Measurements from ENCODE around the gene ZCCHC17.

ZCCHC17 gene

DNA sequence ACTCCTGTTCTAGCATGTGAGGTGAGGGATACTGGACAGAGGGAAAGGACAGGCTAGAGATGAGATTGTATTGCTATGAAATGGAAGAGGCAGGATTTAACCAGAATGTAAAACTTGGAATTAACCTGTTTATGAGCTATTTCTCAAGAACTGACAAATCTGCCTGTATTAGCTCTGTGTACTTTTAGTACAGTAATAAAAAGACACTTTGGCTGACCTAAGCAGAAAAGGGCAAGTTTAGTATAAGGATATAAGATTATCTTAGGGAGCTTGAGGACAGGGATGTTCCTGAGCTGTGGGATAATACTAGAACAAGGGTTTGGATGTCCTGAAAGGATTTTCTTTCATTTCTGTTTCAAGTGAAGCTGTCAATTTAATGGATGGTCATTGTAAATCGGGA lies 11.2 kb downstream of the ZCCHC17 start:
- DNase-seq, result no peak

DNA sequence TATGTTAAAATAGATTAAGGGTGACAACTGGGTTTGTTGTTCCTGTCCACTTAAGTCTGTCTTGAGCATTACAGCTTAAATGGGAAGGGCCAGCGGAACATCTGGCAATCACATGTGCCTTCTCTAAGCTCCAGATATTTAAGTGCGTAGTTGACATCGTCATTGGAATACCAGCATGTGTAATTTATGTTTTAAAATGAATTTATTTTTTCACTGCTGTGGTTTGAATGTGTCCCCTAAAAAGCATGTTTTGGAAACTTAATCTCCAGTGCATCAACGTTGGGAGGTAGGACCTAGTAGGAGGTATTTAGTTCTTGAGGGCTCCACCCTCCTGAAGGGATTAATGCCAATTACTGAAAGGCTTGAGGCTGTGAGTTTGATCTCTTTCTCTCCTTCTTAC lies 13.4 kb downstream of the ZCCHC17 start:
- peak; percentile 64 for DNase-seq

DNA sequence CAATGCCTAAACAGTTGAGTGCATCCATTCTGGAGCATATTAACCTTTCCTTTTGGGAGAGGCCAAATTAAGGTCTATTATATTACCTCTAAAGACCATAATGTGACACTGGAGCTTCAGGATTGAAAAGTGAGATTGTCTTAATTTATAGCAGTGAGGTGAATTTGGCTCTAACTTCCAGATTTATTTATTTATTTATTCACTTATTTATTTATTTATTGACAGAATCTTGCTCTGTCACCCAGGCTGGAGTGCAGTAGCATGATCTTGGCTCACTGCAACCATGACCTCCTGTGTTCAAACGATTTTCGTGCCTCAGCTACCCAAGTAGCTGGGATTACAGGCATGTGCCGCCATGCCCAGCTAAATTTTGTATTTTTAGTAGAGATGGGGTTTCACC lies 19.1 kb downstream of the ZCCHC17 start:
- DNase-seq, result no peak

DNA sequence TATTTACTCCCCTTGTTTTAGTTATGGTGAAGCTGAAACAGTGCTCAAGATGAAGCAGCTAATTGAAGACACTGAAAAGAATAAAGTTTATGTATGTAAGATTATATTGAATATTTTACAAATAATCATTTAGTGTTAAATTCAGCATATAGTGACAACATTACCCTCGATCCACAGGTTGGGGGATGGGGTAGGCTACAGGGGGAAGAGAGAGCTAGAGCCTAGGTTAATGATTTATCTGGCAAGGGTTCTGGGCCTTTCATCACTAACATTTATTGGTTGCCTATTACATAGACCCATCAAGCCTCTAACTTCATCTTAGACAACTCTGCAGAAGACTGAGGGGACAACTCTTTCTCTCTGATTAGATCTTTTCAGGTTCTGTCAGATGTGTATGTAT lies 21.3 kb downstream of the ZCCHC17 start:
- no peak for DNase-seq

DNA sequence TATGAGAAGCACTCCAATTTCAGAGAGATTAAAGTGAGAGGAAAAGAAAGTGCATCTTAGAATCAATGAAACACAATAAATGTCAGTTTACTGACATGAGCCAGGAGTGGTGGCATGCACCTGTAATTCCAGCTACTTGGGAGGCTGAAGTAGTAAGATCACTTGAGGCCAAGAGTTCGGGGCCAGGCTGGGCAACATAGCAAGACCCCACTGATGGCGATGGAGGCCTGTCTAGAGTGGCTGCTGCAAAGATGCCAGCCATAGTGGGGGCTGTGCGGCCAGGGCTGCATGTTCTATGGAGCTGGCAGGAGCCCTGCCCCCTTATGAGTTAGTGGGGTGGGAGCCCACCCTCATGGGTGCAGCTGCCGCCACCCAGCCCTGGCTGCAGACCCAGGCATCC lies 27.3 kb downstream of the ZCCHC17 start:
- no peak for DNase-seq

DNA sequence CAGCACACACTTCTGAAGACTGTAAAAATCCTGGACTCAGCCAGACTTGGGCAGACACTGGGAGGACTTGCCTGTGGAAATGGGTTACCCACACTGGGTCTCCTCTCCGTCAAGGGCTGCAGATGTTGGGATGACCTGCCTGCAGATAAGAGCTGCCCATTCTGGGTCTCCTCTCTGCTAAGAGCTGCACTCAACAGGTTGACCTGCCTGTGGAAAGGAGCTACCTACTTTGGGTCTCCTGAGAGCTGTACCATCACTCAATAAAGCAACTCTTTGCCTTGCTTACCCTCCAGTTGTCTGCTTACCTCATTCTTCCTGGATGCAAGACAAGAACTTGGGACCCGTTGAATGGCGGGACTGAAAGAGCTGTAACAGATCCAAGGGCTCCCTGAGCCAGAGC lies 28.2 kb downstream of the ZCCHC17 start:
- DNase-seq, result no peak

DNA sequence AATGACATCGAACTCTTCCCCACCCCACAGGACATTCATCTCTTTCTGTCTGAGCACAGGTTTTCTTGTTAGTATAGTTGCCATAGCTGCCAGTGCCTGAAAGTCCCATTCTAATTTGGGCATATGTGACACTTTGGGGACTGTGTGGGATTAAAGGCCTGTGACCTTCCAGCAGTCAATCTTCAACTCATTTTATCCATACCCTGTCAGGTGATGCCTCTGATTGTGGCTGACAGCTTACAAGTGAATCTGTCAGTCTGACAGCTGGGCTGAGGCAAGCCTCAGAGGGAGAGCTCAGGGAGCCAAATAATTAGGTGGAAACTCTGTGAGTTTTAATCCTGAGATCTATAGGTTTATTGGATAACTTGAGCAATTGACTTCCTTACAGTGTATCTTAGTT lies 29.6 kb downstream of the ZCCHC17 start:
- no peak for DNase-seq

DNA sequence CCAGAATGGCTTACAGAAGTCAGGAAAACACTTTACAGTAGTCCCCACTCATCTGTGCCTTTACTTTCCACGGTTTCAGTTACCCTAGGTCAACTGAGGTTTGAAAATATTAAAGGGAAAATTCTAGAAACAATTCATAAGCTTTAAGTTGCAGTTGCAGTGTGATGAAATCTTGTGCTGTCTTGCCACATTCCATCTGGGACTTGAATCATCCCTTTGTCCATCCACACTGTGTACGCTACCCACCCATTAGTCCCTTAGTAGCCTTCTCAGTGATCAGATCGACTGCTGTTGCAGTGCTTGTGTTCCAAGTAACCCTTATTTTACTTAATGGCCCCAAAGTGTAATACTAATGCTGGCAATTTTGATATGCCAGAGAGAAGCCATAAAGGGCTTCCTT lies 30.5 kb downstream of the ZCCHC17 start:
- peak; percentile 39 for DNase-seq

DNA sequence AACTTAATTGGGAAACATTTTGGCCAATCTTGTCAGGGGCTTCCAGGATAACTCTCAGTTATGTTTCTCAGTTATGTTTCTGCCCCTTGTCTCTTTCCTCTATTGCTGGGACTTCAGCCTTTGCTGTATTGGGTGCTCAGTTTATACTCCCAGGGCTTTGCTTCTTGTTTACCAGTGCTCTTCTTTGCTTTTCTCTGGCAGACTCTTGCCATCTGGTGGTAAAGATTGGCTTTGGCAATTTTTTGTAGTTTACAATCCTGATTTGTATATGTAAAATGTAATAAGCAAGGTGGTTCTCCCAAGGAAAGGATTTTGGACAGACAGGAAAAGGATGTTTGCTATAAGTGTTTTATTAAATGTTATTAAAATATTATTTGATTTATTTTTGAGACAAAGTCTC lies 38.2 kb downstream of the ZCCHC17 start:
- DNase-seq, result peak; percentile 31

DNA sequence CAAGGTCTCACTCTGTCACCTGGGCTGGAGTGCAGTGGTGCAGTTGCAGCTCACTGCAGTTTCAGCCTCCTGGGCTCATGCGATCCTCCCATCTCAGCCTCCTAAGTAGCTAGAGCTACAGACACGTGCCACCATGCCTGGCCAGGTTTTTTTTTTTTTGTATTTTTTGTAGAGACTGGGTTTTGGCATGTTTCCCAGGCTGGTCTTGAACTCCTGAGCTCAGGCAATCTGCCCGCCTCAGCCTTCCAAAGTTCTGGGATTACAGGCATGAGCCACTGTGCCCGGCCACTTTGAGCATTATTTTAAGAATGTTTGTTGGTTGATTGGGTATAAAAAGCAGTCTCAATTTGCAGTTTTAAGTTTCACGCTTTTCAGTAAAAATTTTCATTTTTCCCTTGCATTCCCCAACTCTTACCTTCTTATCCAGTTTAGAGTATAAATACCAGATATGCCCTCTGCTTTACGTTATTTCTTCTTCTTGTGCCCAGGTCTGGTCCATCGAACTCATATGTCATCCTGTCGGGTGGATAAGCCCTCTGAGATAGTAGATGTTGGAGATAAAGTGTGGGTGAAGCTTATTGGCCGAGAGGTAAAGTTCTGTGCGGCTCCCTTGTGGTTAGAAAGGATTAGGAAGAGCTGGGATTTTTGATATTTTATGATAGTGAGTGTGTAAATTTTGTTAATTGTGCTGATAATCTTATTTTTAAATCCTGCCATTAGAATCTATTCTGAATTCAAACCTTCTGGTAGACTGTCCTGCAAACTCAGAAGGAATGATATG lies 40.0 kb downstream of the ZCCHC17 start:
- DNase-seq, result no peak

DNA sequence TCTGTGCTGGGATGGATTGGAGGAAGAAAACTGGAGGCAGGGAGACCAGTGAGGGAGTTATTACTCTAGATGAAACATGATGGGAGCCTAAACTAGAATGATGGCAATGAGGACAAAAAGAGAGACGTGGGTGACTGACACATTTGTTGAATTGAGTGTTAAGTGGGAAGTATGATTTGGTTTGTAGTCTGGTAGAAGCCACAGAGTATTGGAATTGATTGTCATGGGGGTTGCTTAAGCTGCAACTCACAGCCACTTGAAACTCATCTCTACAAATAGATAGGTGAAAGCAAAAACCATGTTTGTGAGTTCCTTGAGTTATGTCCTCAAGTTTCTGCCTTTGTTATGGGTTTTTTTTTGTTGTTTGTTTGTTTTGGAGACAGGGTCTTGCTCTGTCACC lies 47.7 kb downstream of the ZCCHC17 start:
- DNase-seq, result no peak

DNA sequence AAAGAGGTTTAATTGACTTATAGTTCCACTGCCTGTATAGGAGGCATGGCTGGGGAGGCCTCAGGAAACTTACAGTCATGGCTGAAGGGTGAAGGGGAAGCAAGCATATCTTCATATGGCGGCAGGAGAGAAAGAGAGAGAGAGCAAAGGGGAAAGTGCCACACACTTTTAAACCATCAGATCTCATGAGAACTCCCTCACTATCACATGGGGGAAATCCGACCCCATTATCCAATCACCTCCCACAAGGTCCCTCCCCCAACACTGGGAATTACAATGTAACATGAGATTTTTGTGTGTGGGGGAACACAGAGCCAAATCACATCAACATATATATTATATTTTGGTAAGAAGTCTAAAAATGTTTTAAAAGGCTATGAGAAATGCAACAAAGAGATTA lies 48.8 kb downstream of the ZCCHC17 start:
- DNase-seq, result no peak

DNA sequence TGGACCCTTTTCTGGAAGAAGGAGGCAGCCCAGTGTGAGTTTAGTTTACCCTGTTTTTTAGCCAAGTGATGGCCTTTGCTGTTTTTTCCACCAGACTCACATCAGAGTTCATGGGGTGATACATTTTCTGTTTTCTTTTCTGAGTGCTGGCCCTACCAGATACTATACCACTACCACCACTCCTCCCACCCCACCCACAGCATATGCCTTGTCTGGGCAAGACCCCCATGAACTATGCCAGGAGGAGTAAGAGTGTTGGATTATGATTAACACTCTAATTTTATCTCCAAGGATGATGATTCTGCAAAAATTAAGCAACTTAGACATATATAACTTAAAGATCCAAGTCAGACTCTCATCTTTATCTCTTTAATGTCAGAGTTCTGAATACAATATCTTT lies 50.0 kb downstream of the ZCCHC17 start:
- no peak for DNase-seq

DNA sequence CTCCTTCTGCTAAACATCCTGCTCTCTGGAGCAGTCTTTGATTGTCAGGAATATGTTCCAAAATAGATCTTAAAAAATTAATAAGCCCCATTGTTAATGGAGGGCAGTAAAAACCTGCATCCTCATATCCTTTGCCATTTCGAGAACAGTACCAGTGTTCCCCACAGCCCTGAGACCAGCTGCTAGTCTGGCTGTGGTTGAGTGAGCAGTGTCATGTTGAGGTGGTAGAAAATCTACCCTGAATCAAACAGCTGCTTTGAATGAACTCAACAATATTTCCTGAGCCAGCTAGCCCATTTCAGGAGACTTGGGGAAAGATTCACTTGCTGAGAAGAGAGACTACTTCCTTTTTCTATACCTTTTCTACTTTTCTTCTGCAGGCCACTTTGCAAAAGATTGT lies 51.6 kb downstream of the ZCCHC17 start:
- no peak for DNase-seq

DNA sequence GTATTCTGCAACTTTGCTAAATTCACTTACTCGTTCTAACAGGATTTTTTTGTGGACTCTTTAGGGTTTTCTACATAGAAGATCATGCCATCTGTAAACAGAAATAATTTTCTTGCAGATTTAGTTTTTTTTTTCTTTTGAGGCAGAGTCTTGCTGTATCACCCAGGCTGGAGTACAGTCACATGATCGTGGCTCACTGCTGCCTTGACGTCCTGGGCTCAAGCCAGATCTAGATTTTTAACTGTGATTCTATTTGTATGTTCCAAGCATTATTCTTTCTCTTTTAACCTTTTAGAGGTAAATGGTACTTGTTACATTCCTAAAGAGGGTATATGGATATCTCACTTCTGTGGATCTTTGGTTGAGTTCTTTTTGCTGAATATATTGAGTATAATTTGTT lies 57.5 kb downstream of the ZCCHC17 start:
- no peak for DNase-seq

DNA sequence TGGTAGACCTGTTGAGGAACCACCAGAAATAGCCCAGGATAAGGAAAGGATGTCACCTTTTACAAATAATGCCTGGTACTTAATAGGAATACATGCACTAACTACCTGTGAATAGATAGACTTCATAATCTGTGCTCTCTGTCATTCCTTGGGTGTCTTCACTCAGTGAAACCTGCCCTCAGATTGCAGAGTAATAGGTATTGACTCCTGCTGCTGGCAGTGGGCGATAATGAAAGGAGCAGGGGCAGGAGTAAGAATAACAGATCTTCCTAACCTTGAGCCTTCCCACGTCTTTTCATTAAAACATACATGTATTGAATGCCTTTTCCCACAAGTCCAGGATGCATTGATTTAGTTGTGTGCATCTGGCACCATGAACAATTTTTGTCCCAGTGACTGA lies 59.6 kb downstream of the ZCCHC17 start:
- no peak for DNase-seq

DNA sequence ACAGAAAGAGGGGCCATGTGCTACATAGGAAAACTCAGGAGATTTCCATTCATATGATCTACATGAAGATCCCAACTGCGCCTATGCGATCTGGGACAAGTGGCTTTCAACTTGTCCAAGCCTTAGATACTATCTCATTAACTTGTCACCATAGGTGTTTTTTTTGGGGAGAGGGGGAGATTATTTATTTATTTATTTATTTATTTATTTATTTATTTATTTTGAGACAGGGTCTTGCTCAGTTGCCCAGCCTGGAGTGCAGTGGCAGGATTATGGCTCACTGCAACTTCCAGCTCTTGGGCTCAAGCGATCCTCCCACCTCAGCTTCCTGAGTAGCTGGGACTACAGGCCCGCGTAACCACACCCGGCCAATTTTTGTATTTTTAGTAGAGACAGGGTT lies 64.8 kb downstream of the ZCCHC17 start:
- DNase-seq, result no peak

DNA sequence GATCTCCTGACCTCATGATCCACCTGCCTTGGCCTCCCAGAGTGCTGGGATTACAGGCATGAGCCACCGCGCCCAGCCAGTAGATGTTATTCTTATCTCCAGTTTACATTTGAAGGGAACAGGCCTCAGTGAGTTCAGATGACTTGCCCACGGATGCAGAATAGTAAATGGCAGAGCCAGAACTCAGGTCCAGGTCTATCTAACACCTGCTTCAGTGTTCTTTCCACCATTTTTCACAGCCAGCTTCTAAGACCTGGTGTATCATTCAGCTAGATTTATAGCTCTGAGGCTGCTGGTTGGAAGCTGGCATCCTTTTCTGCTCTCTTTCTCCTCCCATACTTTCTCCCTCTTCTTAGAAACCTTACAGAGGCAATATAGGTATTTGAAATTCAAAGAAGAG lies 65.2 kb downstream of the ZCCHC17 start:
- DNase-seq, result no peak

DNA sequence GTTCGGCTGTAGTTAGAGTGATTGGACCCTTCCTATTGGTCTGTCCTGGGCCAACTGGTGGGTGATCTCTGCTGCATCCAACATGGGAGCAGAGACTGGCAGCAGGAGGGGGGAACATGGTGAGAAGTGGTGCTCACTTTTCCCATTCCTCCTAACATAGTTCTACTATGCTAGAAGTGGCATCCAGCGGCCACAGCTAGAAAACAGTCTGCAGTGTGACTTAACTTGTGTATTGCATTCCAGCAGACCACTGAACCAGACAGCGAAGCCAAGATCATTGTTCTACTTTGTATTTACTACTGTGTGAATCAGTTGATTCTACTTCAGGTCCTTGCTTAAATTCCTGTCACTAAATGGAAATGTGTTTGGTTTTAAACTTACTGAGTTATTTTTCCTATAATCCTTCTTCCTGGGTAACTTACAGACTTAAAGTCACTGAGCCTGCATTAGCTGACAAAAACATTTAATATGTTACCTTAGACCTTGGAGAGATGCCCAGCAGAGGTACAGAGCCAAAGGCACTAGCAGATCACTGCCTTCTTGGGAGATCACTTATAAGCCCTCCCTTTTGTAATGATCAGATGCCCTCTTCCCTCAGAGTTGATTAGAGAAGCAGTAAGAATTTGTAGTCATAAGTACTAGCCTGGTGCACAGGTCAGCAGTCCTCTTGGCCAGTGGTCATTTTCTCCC lies 67.9 kb downstream of the ZCCHC17 start:
- DNase-seq, result no peak

DNA sequence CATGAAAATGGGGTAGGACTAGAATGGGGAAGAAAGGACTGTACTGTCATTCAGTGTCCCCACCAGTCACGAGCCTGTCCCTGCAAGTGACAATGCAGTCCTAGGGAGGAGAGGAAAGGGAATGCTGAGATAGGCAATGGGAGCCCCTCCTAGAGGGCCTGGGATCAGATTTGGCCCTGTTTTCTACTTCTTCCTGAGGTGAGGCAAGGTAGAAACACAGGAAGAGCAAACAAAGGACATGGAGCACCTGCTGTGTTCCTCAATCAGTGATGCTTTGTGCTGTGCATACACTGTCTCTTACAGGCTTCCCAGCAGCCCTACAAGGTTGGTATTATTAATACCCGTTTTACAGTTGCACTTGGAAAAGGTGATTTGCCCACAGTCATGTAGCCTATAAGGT lies 70.0 kb downstream of the ZCCHC17 start:
- no peak for DNase-seq

DNA sequence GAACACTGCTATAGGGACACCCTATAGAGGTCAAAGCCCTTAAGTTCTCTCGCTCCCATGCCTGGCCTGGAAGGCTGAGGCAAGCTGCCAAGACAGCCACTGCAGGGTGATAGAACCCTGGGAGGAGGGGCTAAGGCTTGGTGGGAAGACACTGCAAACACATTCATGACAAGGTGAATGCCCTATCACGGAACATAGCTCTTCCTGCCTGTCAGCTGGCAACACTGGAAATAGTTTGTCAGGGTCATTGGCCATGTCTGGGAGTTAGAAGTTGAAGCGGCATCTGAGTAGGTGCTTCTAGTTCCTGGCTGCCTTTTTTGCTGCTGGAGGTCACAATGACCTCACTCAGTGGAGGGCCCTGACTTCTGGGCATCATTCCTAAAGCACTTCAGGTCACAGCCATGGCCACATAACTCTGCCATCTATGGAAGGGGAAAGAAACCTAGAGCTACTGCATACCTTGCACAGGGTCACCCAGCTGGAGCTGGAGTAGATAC lies 71.8 kb downstream of the ZCCHC17 start:
- no peak for DNase-seq

DNA sequence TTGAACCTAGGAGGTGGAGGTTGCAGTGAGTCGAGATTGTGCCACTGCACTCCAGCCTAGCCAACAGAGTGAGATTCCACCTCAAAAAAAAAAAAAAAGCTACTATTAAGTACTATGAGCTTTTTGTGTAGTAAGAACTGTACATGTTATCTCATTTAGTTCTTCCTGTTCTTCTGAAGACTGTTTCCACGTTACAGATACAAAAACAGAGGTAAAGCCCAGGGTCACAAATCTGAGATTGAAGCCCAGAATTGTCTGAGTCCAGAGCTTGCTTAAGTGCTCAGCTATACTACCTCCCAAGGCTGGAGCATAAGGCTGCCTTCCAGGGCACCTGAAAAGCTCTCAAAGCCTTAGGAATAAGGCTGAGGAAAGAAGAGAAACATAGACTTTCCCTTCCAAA lies 73.2 kb downstream of the ZCCHC17 start:
- no peak for DNase-seq

DNA sequence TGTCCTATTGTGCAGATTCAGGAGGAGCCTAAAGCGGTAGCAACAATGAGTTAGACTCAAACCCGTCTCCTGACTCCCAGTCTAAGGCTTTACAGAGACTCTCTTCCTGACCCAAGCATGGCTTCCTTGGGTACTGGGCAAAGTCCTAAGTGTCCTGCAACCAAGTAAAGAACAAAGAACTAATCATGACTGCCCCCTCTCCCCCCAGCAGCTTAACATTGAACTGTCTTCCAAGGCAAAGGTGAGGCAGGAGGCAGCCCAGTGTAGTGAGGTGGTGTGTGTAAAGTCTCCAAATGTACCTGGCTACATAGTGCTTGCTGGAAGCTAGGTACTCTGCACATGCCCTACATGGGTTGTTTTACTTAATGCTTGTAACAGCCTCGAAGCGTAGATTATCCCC lies 73.7 kb downstream of the ZCCHC17 start:
- no peak for DNase-seq

DNA sequence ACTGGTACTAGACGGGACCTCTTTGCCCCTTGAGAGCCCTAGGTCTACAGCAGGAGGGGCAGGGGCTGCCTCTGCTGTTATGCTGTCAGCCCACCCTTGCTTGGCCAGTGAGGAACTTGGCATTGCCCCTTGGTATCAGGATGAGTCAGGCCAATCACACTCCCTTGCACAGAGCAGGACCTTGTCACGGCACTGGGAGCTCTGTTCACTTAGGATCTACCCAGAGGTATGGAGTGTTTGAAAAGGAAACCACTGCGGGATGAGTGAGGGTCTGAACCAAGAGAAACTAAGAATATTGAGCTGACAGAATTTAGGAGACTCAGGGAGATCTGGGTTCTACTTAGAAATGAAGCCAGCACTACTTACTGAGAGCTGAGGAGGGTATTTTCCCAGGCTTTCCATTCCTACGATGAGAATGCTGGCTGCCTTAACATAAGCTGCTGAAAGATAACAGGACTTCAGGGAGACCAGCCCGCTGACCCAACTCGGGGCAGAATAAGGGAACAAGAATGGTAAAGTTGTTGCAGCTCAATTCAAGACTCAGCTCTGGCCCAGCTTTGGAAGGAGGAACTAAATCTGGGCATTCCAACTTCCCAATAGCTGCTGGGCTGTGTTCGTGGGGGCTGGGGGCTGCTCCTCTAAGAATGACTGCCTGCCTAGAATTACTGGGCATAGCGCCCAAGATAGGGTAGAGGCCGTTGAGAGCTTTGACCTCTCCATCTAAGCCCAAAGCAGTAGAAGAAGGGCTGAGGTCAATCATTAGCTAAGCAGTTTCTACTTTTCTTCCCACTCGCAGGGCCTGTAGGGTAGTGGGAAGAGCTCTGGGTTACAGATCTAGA lies 74.5 kb downstream of the ZCCHC17 start:
- DNase-seq, result no peak

Data from fibroblast of skin of right quadriceps (primary cell).